Measurements from ENCODE around the gene MID2.
"Not testable (repeated sequence)": the region's sequence is repeated elsewhere in the genome, so short reads cannot be mapped to it uniquely, and the experiment has no call there.

MID2 gene

DNA sequence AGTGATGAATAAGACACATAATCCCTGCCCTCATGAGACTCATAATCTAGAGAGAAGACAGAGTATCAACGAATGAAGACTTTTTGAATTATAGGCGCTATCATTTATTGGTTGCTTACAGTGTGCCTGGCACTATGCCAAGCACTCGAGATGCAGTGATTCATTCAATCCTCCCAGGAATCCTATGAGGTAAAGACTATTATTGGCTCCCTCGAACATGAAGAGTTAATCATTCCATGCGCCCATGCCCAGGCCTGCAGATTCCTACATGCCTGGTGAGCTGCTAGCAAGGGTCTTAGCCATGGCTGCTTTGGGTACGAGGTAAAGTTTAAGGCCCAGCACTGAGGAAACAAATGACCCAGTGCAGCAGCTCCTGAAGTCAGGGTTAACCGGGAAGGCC lies 109.5 kb downstream of the MID2 start:
- no peak overlapping the region for H3K9ac ChIP-seq (ENCODE audit: low read length in 5 of 5)
- H3K36me3 ChIP-seq (ENCODE audit: control insufficient read depth in 5 of 5, insufficient read depth in 5 of 5, low read length in 5 of 5) = no peaks in the 10 kb centered on the region
- peak overlapping the region in 1 of 5 donors; percentile 1 for H3K4me3 ChIP-seq (ENCODE audit: low read depth in 1 of 5, low read length in 5 of 5)
- H3K27me3 ChIP-seq (ENCODE audit: control insufficient read depth in 5 of 5, insufficient read depth in 4 of 5, low read length in 5 of 5) = peaks cover 0 to 21% (median 17%) of the 10 kb centered on the region in 5 donors
- H3K27ac ChIP-seq (ENCODE audit: low read depth, low read length) = no peak overlapping the region
- peaks cover 0 to 10% (median 6%) of the 10 kb centered on the region in 5 donors for H3K4me1 ChIP-seq (ENCODE audit: control insufficient read depth in 5 of 5, insufficient read depth in 5 of 5, low read length in 5 of 5)
- peaks cover 0 to 5% (median 0%) of the 10 kb centered on the region in 5 donors for H3K9me3 ChIP-seq (ENCODE audit: control insufficient read depth in 5 of 5, low read length in 5 of 5)

GRCh38 chrX:107935664-107936433 lies 110.2 kb downstream of the MID2 start:
- Histone ChIP-seq H3K27ac (ENCODE audit: low read depth, low read length) (no peak overlapping the region), H3K27me3 (ENCODE audit: control insufficient read depth in 5 of 5, insufficient read depth in 4 of 5, low read length in 5 of 5) (peaks cover 0 to 21% (median 17%) of the 10 kb centered on the region in 5 donors), H3K9me3 (ENCODE audit: control insufficient read depth in 5 of 5, low read length in 5 of 5) (peaks cover 0 to 5% (median 0%) of the 10 kb centered on the region in 5 donors), H3K36me3 (ENCODE audit: control insufficient read depth in 5 of 5, insufficient read depth in 5 of 5, low read length in 5 of 5) (no peaks in the 10 kb centered on the region), H3K9ac (ENCODE audit: low read length in 5 of 5) (no peak overlapping the region), H3K4me3 (ENCODE audit: low read depth in 1 of 5, low read length in 5 of 5) (peak overlapping the region; percentile 1 to 32 (median 14)), H3K4me1 (ENCODE audit: control insufficient read depth in 5 of 5, insufficient read depth in 5 of 5, low read length in 5 of 5) (peaks cover 0 to 10% (median 6%) of the 10 kb centered on the region in 5 donors)

DNA sequence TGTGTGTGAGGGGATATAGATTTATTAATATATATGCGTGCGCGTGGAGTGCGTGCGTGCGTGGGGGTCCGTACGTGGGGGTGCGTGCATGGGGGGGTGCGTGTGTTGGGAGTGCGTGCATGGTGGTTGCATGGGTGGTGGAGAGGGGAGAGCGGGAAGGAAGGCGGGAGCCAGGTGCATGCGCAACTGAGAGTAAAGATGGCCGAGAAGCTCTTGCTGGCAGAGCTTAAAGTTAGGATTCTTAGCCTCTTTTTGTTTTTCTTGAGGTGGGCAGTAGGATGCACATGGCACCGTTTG lies 110.7 kb downstream of the MID2 start:
- peaks cover 0 to 21% (median 17%) of the 10 kb centered on the region in 5 donors for H3K27me3 ChIP-seq (ENCODE audit: control insufficient read depth in 5 of 5, insufficient read depth in 4 of 5, low read length in 5 of 5)
- H3K36me3 ChIP-seq (ENCODE audit: control insufficient read depth in 5 of 5, insufficient read depth in 5 of 5, low read length in 5 of 5) = no peaks in the 10 kb centered on the region
- H3K27ac ChIP-seq (ENCODE audit: low read depth, low read length) = no peak overlapping the region
- peaks cover 0 to 10% (median 6%) of the 10 kb centered on the region in 5 donors for H3K4me1 ChIP-seq (ENCODE audit: control insufficient read depth in 5 of 5, insufficient read depth in 5 of 5, low read length in 5 of 5)
- H3K9ac ChIP-seq (ENCODE audit: low read length in 5 of 5) = no peak overlapping the region
- peaks cover 0 to 5% (median 0%) of the 10 kb centered on the region in 5 donors for H3K9me3 ChIP-seq (ENCODE audit: control insufficient read depth in 5 of 5, low read length in 5 of 5)
- H3K4me3 ChIP-seq (ENCODE audit: low read depth in 1 of 5, low read length in 5 of 5) = peak overlapping the region in 1 of 5 donors; percentile 16

- peaks cover 0 to 5% (median 0%) of the 10 kb centered on the region in 5 donors for H3K9me3 ChIP-seq (ENCODE audit: control insufficient read depth in 5 of 5, low read length in 5 of 5)
- H3K27me3 ChIP-seq (ENCODE audit: control insufficient read depth in 5 of 5, insufficient read depth in 4 of 5, low read length in 5 of 5) = peaks cover 0 to 21% (median 14%) of the 10 kb centered on the region in 5 donors
- H3K4me3 ChIP-seq (ENCODE audit: low read depth in 1 of 5, low read length in 5 of 5) = no peak overlapping the region
- no peak overlapping the region for H3K27ac ChIP-seq (ENCODE audit: low read depth, low read length)
- peaks cover 0 to 10% (median 6%) of the 10 kb centered on the region in 5 donors for H3K4me1 ChIP-seq (ENCODE audit: control insufficient read depth in 5 of 5, insufficient read depth in 5 of 5, low read length in 5 of 5)
- no peak overlapping the region for H3K9ac ChIP-seq (ENCODE audit: low read length in 5 of 5)
- H3K36me3 ChIP-seq (ENCODE audit: control insufficient read depth in 5 of 5, insufficient read depth in 5 of 5, low read length in 5 of 5) = no peaks in the 10 kb centered on the region
Measured at GRCh38 chrX:107940095-107940494, 114.4 kb downstream of the MID2 start.

- not testable (repeated sequence) for H3K4me3 ChIP-seq (ENCODE audit: low read depth in 1 of 5, low read length in 5 of 5); H3K9ac ChIP-seq (ENCODE audit: low read length in 5 of 5); H3K27ac ChIP-seq (ENCODE audit: low read depth, low read length); H3K4me1 ChIP-seq (ENCODE audit: control insufficient read depth in 5 of 5, insufficient read depth in 5 of 5, low read length in 5 of 5); H3K9me3 ChIP-seq (ENCODE audit: control insufficient read depth in 5 of 5, low read length in 5 of 5); H3K36me3 ChIP-seq (ENCODE audit: control insufficient read depth in 5 of 5, insufficient read depth in 5 of 5, low read length in 5 of 5); H3K27me3 ChIP-seq (ENCODE audit: control insufficient read depth in 5 of 5, insufficient read depth in 4 of 5, low read length in 5 of 5)
Measured at GRCh38 chrX:107955337-107955736, 129.7 kb downstream of the MID2 start.

- Histone ChIP-seq H3K27ac (ENCODE audit: low read depth, low read length) (no peak overlapping the region), H3K4me3 (ENCODE audit: low read depth in 1 of 5, low read length in 5 of 5) (no peak overlapping the region), H3K9me3 (ENCODE audit: control insufficient read depth in 5 of 5, low read length in 5 of 5) (peaks cover 0 to 7% (median 0%) of the 10 kb centered on the region in 5 donors), H3K36me3 (ENCODE audit: control insufficient read depth in 5 of 5, insufficient read depth in 5 of 5, low read length in 5 of 5) (no peaks in the 10 kb centered on the region), H3K27me3 (ENCODE audit: control insufficient read depth in 5 of 5, insufficient read depth in 4 of 5, low read length in 5 of 5) (peaks cover 0 to 5% (median 0%) of the 10 kb centered on the region in 5 donors), H3K4me1 (ENCODE audit: control insufficient read depth in 5 of 5, insufficient read depth in 5 of 5, low read length in 5 of 5) (no peaks in the 10 kb centered on the region), H3K9ac (ENCODE audit: low read length in 5 of 5) (no peak overlapping the region)
Measured at GRCh38 chrX:107968623-107969022, 143.0 kb downstream of the MID2 start.

DNA sequence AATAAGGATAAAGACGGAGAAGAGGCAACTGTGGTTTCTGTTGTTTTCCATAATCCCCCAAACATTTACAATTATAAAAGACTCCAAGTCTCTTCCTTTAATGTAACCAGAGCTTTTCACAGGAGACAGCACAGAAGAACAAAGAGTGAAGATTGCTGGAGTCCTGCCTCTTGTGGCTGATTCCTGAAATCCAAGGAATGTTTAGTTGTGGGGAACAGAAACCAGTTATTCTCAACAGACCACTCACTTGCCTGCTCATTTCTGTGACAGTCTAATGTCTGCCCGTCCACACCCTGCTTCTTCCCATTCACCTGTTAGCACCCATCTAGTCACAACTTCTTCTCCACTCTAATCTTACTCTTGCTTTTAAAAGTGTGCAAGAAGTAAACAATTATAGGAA lies 144.4 kb downstream of the MID2 start:
- no peaks in the 10 kb centered on the region for H3K4me1 ChIP-seq (ENCODE audit: control insufficient read depth in 5 of 5, insufficient read depth in 5 of 5, low read length in 5 of 5)
- no peaks in the 10 kb centered on the region for H3K36me3 ChIP-seq (ENCODE audit: control insufficient read depth in 5 of 5, insufficient read depth in 5 of 5, low read length in 5 of 5)
- peaks cover 0 to 7% (median 0%) of the 10 kb centered on the region in 5 donors for H3K9me3 ChIP-seq (ENCODE audit: control insufficient read depth in 5 of 5, low read length in 5 of 5)
- H3K9ac ChIP-seq (ENCODE audit: low read length in 5 of 5) = no peak overlapping the region
- H3K4me3 ChIP-seq (ENCODE audit: low read depth in 1 of 5, low read length in 5 of 5) = no peak overlapping the region
- H3K27ac ChIP-seq (ENCODE audit: low read depth, low read length) = no peak overlapping the region
- H3K27me3 ChIP-seq (ENCODE audit: control insufficient read depth in 5 of 5, insufficient read depth in 4 of 5, low read length in 5 of 5) = peaks cover 0 to 5% (median 0%) of the 10 kb centered on the region in 5 donors

- H3K27me3 ChIP-seq (ENCODE audit: control insufficient read depth in 5 of 5, insufficient read depth in 4 of 5, low read length in 5 of 5) = peaks cover 0 to 5% (median under 1%) of the 10 kb centered on the region in 5 donors
Measured at GRCh38 chrX:107971636-107972035, 146.0 kb downstream of the MID2 start.

More at GRCh38 chrX:107971636-107972035, 146.0 kb downstream of the MID2 start:
- H3K4me1 ChIP-seq (ENCODE audit: control insufficient read depth in 5 of 5, insufficient read depth in 5 of 5, low read length in 5 of 5) = no peaks in the 10 kb centered on the region
- no peak overlapping the region for H3K4me3 ChIP-seq (ENCODE audit: low read depth in 1 of 5, low read length in 5 of 5)
- no peak overlapping the region for H3K27ac ChIP-seq (ENCODE audit: low read depth, low read length)
- H3K9me3 ChIP-seq (ENCODE audit: control insufficient read depth in 5 of 5, low read length in 5 of 5) = peaks cover 0 to 7% (median 0%) of the 10 kb centered on the region in 5 donors
- no peak overlapping the region for H3K9ac ChIP-seq (ENCODE audit: low read length in 5 of 5)
- H3K36me3 ChIP-seq (ENCODE audit: control insufficient read depth in 5 of 5, insufficient read depth in 5 of 5, low read length in 5 of 5) = no peaks in the 10 kb centered on the region
